Breast epithelium (tissue), 4 donors: ENCODE measurements around the gene MAP2K3. TPM values are rescaled to one million over a fixed set of nuclear protein-coding genes. Genes with fewer than 3 reads are reported as not detected.

Experiments used
- DNase-seq, 2 donors: peaks; one replicate each; pipeline ENCODE4 v3.0.0-alpha.2; 2019; ENCODE audit warnings: low spot score in 2 of 2
- H3K27ac ChIP-seq, 2 donors: fragments of 200-600 bp; sonication (generic) in 1 of 2; one replicate each; pipeline ENCODE4 v1.5.1; 2016 to 2019; ENCODE audit warnings: mild to moderate bottlenecking in 1 of 2
- H3K27me3 ChIP-seq, 2 donors: fragments of 200-600 bp; sonication (generic) in 1 of 2; one replicate each; pipeline versions ENCODE4 v1.5.1 to v1.6.0; 2017 to 2019; ENCODE audit warnings: control low read depth in 1 of 2, mild to moderate bottlenecking in 1 of 2
- H3K36me3 ChIP-seq: fragments of 200-600 bp; one replicate; pipeline ENCODE4 v1.5.1; 2019
- H3K4me1 ChIP-seq, 2 donors: fragments of 200-600 bp; sonication (generic); one replicate each; pipeline ENCODE4 v1.5.1; 2016 to 2019; ENCODE audit warnings: control low read depth in 1 of 2
- H3K4me3 ChIP-seq, 3 donors: fragments of 200-600 bp; sonication (generic); 1 replicate in 2 of 3; 2 replicates in 1 of 3; pipeline ENCODE4 v1.5.1; 2016 to 2019; ENCODE audit warnings: mild to moderate bottlenecking in 3 of 3, moderate library complexity in 2 of 3
- H3K9me3 ChIP-seq, 2 donors: fragments of 200-600 bp; sonication (generic) in 1 of 2; one replicate each; pipeline ENCODE4 v1.5.1; 2016 to 2019; ENCODE audit warnings: control low read depth in 1 of 2
- POLR2A ChIP-seq: fragments of 450-650 bp; IDR thresholded peaks from one replicate; pipeline ENCODE4 v1.6.1; 2016; ENCODE audit warnings: antibody characterized with exemption, mild to moderate bottlenecking, moderate library complexity
- POLR2AphosphoS5 ChIP-seq, 3 donors: sonication (generic); formaldehyde crosslinking; IDR thresholded peaks; one replicate each; pipeline ENCODE4 v1.6.1; 2017; ENCODE audit warnings: antibody characterized with exemption in 3 of 3
- intact Hi-C: fragments of 100-400 bp; cut with DNase I; formaldehyde crosslinking; loops from one replicate; pipeline ENCODE4 v1.15.1; 2023; ENCODE audit warnings: low total_unique reads
- total RNA-seq, 3 donors: library from RNA; depleted of rRNA; stranded (reverse); fragments of >200 nt; gene quantifications; one replicate each; pipeline ENCODE4 v1.1.0, GENCODE V29; 2016
- TF ChIP-seq, protein P1 (sequence below), 3 donors: fragments of 450-650 bp; IDR thresholded peaks; one replicate each; pipeline ENCODE4 v1.5.1; 2016 to 2017; ENCODE audit warnings: antibody characterized with exemption in 3 of 3, mild to moderate bottlenecking in 3 of 3, moderate library complexity in 3 of 3

MAP2K3 gene
- total RNA-seq, 3 donors from 2014 or later = 16.0 to 26.9 (median 22.0) TPM

DNA sequence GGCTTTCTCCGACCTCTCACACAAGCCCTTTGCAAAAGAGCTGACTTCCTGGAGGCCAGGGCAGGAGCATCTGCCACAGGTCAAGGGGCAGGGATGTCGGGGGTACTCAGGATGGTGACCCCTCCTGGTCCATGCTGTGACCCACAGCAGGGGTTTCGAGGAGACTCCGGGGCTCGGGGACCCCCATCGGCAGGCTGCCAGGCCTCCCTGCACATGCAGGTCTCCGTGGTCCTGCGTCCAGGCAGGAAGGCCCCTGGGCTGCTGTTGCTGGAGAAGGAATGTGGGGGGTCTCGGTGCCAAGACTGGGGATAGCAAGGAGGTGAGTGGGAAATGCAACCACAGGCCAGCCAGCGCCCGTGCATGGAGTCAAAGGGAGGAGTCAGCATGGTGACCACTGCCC is 42.9 kb upstream of the MAP2K3 start:
- no peaks in the 10 kb centered on the region for H3K36me3 ChIP-seq
- intact Hi-C loops = no loop called here
- H3K9me3 ChIP-seq = no peaks in the 10 kb centered on the region
- TF ChIP-seq, protein P1, sequence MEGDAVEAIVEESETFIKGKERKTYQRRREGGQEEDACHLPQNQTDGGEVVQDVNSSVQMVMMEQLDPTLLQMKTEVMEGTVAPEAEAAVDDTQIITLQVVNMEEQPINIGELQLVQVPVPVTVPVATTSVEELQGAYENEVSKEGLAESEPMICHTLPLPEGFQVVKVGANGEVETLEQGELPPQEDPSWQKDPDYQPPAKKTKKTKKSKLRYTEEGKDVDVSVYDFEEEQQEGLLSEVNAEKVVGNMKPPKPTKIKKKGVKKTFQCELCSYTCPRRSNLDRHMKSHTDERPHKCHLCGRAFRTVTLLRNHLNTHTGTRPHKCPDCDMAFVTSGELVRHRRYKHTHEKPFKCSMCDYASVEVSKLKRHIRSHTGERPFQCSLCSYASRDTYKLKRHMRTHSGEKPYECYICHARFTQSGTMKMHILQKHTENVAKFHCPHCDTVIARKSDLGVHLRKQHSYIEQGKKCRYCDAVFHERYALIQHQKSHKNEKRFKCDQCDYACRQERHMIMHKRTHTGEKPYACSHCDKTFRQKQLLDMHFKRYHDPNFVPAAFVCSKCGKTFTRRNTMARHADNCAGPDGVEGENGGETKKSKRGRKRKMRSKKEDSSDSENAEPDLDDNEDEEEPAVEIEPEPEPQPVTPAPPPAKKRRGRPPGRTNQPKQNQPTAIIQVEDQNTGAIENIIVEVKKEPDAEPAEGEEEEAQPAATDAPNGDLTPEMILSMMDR (IDR thresholded peaks at IDR 0.05) = no peak
- TF ChIP-seq POLR2AphosphoS5 (IDR thresholded peaks at IDR 0.05) (no peak), POLR2A (no peak)
- H3K27me3 ChIP-seq = no peaks in the 10 kb centered on the region
- peaks cover 0 to 6% of the 10 kb centered on the region in 2 donors for H3K4me1 ChIP-seq
- H3K27ac ChIP-seq = peak overlapping the region in 1 of 2 donors; percentile 48
- DNase-seq = no peak
- H3K4me3 ChIP-seq = no peak overlapping the region

DNA sequence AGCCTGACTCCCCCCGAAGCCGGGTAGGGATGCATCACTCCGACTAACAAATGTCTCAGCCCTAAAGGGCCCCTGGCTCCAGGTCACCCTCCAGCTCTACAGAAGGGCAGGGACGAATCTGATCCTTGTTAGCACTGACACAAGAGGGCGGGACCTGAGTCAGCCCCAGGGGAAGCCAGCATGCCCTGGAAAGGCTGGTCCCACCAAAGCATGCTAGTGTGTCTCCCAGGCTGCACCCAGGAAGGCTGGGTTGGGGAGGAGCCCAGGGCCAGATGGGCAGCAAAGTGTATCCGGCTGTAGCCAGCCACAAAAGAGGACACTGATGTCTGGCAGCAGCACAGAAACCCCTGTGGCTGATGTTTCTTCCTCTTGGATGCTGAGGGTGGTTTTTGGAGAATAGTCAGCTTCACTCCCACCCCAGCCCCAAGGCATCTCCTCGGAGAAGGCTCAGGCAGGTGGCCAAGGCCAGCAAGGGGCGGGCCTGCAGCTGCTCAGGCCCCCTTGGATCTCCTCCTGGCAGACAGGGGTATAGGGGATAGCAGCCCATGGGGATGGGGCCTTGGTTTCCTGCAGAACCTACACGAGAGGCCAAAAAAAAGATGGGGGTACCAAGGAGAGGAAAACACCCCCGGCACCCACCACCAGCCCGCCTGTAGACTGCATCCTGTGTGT is 42.3 kb upstream of the MAP2K3 start:
- no peaks in the 10 kb centered on the region for H3K27me3 ChIP-seq
- no peak overlapping the region for H3K4me3 ChIP-seq
- H3K27ac ChIP-seq = peak overlapping the region in 1 of 2 donors; percentile 48
- intact Hi-C loops = no loop called here
- no peak for DNase-seq
- no peaks in the 10 kb centered on the region for H3K36me3 ChIP-seq
- TF ChIP-seq POLR2AphosphoS5 (IDR thresholded peaks at IDR 0.05) = no peak
- TF ChIP-seq, protein P1 (IDR thresholded peaks at IDR 0.05) = no peak
- no peak for TF ChIP-seq POLR2A
- H3K4me1 ChIP-seq = peaks cover 0 to 6% of the 10 kb centered on the region in 2 donors
- H3K9me3 ChIP-seq = no peaks in the 10 kb centered on the region

DNA sequence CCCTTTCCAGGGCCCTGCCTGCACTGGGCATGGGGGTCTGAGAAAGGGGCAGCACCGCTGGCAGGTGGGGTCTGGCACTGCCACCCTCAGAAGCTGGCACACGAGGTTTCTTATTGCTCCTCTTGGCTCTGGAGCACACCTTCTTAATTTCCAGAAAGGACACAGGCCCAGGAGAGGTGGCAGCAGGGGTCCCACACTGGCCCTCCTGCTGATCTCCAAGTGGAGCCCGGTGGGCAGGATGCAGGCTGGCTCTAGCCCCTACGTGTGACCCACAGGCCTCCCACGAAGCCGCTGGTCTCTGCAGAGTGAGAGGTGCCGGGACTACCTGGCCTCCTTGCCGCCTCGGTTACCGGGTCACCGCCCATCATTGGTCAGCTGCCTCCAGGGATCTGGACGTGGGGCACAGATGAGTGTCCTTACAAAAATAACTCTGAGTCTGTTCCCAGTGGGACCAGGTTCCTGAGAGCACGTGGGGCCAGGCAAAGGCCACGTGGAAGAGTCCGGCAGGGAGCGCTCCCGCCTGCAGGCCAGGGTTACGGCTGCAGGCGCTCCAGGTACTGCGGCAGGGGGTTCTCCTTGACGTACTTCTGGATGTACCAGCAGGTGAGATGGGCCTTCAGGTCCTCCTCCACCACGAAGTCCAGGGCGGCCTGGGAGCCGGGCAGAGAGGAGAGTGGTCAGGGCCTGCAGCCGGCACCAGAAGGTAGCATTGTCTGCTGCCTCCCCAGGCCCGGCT is 41.6 kb upstream of the MAP2K3 start:
- H3K9me3 ChIP-seq = no peaks in the 10 kb centered on the region
- TF ChIP-seq POLR2AphosphoS5 (IDR thresholded peaks at IDR 0.05) (no peak), POLR2A (no peak)
- TF ChIP-seq, protein P1 (IDR thresholded peaks at IDR 0.05) = no peak
- peaks cover 0 to 6% of the 10 kb centered on the region in 2 donors for H3K4me1 ChIP-seq
- no peaks in the 10 kb centered on the region for H3K36me3 ChIP-seq
- no peaks in the 10 kb centered on the region for H3K27me3 ChIP-seq
- H3K4me3 ChIP-seq = no peak overlapping the region
- intact Hi-C loops = no loop called here
- H3K27ac ChIP-seq = peak overlapping the region in 1 of 2 donors; percentile 48
- DNase-seq = no peak

- Histone ChIP-seq H3K9me3 (no peaks in the 10 kb centered on the region), H3K27ac (no peak overlapping the region), H3K4me3 (no peak overlapping the region), H3K36me3 (no peaks in the 10 kb centered on the region), H3K27me3 (no peaks in the 10 kb centered on the region), H3K4me1 (peaks cover 0 to 6% of the 10 kb centered on the region in 2 donors)
- intact Hi-C loops = no loop called here
- DNase-seq = no peak
- TF ChIP-seq, protein P1 (IDR thresholded peaks at IDR 0.05) = no peak
- TF ChIP-seq POLR2AphosphoS5 (IDR thresholded peaks at IDR 0.05) (no peak), POLR2A (no peak)
Observed at GRCh38 chr17:21243516-21244303, 40.8 kb upstream of the MAP2K3 start.
